H9 (cell line): ENCODE results near the gene CAPN12. TPM values are rescaled to one million over a fixed set of nuclear protein-coding genes. Genes with fewer than 3 reads are reported as not detected.
"Not testable (repeated sequence)": the region's sequence is repeated elsewhere in the genome, so short reads cannot be mapped to it uniquely, and the experiment has no call there.

Experiments
- DNase-seq: peaks from one replicate; pipeline ENCODE4 v3.0.0-alpha.2; 2017
- H2AFZ ChIP-seq: one replicate; pipeline ENCODE4 v1.6.1; 2013; ENCODE audit warnings: mild to moderate bottlenecking, low read length, control low read depth, moderate library complexity
- H2AK5ac ChIP-seq: 2 replicates; pipeline ENCODE4 v1.6.1; 2013; ENCODE audit warnings: low read length, control low read depth, mixed read lengths; ENCODE audit not compliant: insufficient read length
- H2BK120ac ChIP-seq: one replicate; pipeline ENCODE4 v1.6.1; 2013; ENCODE audit warnings: low read depth, mild to moderate bottlenecking, low read length, control low read depth, inconsistent platforms; ENCODE audit not compliant: poor library complexity, severe bottlenecking
- H2BK12ac ChIP-seq: 2 replicates; pipeline ENCODE4 v1.6.1; 2013; ENCODE audit warnings: low read length, control low read depth, mixed read lengths, low read depth; ENCODE audit not compliant: insufficient read length
- H2BK15ac ChIP-seq: 2 replicates; pipeline ENCODE4 v1.6.1; 2013; ENCODE audit warnings: low read depth, low read length, control low read depth
- H2BK20ac ChIP-seq: one replicate; pipeline ENCODE4 v1.6.1; 2013; ENCODE audit warnings: low read depth, mild to moderate bottlenecking, low read length, control low read depth, inconsistent platforms; ENCODE audit not compliant: poor library complexity, severe bottlenecking
- H2BK5ac ChIP-seq: 2 replicates; pipeline ENCODE4 v1.6.1; 2013; ENCODE audit warnings: low read length, control low read depth, mixed read lengths; ENCODE audit not compliant: insufficient read length
- H3K14ac ChIP-seq: 2 replicates; pipeline ENCODE4 v1.6.1; 2013; ENCODE audit warnings: low read length, control low read depth; ENCODE audit not compliant: insufficient read depth
- H3K18ac ChIP-seq: 2 replicates; pipeline ENCODE4 v1.6.1; 2013; ENCODE audit warnings: low read depth, mild to moderate bottlenecking, mixed read lengths, low read length, control low read depth; ENCODE audit not compliant: insufficient read length
- H3K23ac ChIP-seq: 2 replicates; pipeline ENCODE4 v1.6.1; 2013; ENCODE audit warnings: low read length, control low read depth, mixed read lengths, low read depth; ENCODE audit not compliant: insufficient read length
- H3K23me2 ChIP-seq: 2 replicates; pipeline ENCODE4 v1.6.1; 2013; ENCODE audit warnings: low read depth, mild to moderate bottlenecking, mixed read lengths, low read length, control low read depth; ENCODE audit not compliant: insufficient read length, poor library complexity, severe bottlenecking
- H3K27ac ChIP-seq: 2 replicates; pipeline ENCODE4 v1.5.1; 2013; ENCODE audit warnings: low read length, control low read depth, mixed read lengths, low read depth; ENCODE audit not compliant: insufficient read length
- H3K27me3 ChIP-seq: 2 replicates; pipeline ENCODE4 v1.6.1; 2013; ENCODE audit warnings: low read length, control low read depth, inconsistent platforms; ENCODE audit not compliant: insufficient read depth
- H3K4ac ChIP-seq: 2 replicates; pipeline ENCODE4 v1.6.1; 2013; ENCODE audit warnings: low read depth, mild to moderate bottlenecking, control low read depth, inconsistent platforms, low read length, moderate library complexity
- H3K4me1 ChIP-seq: 2 replicates; pipeline ENCODE4 v1.6.1; 2013; ENCODE audit warnings: low read length, control low read depth, inconsistent platforms; ENCODE audit not compliant: insufficient read depth
- H3K4me2 ChIP-seq: 2 replicates; pipeline ENCODE4 v1.6.1; 2013; ENCODE audit warnings: low read length, control low read depth, mixed read lengths; ENCODE audit not compliant: insufficient read length, insufficient read depth
- H3K56ac ChIP-seq: 2 replicates; pipeline ENCODE4 v1.6.1; 2013; ENCODE audit warnings: low read depth, mild to moderate bottlenecking, mixed read lengths, low read length, control low read depth; ENCODE audit not compliant: insufficient read length
- H3K79me1 ChIP-seq: 2 replicates; pipeline ENCODE4 v1.6.1; 2013; ENCODE audit warnings: low read depth, mild to moderate bottlenecking, moderate library complexity, low read length, control low read depth, inconsistent platforms; ENCODE audit not compliant: insufficient read depth, poor library complexity, severe bottlenecking
- H3K79me2 ChIP-seq: 2 replicates; pipeline ENCODE4 v1.6.1; 2013; ENCODE audit warnings: low read length, control low read depth, inconsistent platforms; ENCODE audit not compliant: insufficient read depth
- H3K9ac ChIP-seq: 2 replicates; pipeline ENCODE4 v1.6.1; 2013; ENCODE audit warnings: low read length, control low read depth, mixed read lengths; ENCODE audit not compliant: insufficient read length; ENCODE audit errors: extremely low read depth
- H3K9me3 ChIP-seq: one replicate; pipeline ENCODE4 v1.6.1; 2013; ENCODE audit warnings: low read depth, low read length, inconsistent platforms; ENCODE audit not compliant: control insufficient read depth
- H3T11ph ChIP-seq: one replicate; pipeline ENCODE4 v1.6.1; 2013; ENCODE audit warnings: mild to moderate bottlenecking, low read length, control low read depth, inconsistent platforms
- H4K20me1 ChIP-seq: one replicate; pipeline ENCODE4 v1.6.1; 2013; ENCODE audit not compliant: control insufficient read depth, insufficient read length, insufficient read depth
- H4K5ac ChIP-seq: 2 replicates; pipeline ENCODE4 v1.6.1; 2013; ENCODE audit warnings: low read depth, mild to moderate bottlenecking, mixed read lengths, low read length, control low read depth; ENCODE audit not compliant: insufficient read length
- H4K8ac ChIP-seq: replicated peaks from 2 replicates; pipeline ENCODE4 v1.6.1; 2013; ENCODE audit warnings: low read length, control low read depth, mixed read lengths, low read depth; ENCODE audit not compliant: insufficient read length
- H4K91ac ChIP-seq: 2 replicates; pipeline ENCODE4 v1.6.1; 2013; ENCODE audit warnings: low read depth, mild to moderate bottlenecking, moderate library complexity, mixed read lengths, low read length, control low read depth; ENCODE audit not compliant: insufficient read length
- H3K27ac Mint-ChIP-seq, 3 experiments: 2 replicates in 2 of 3; 3 replicates in 1 of 3; pipeline ENCODE4 v1.8.0; 2020 to 2021; ENCODE audit warnings: mixed read lengths in 3 of 3, mild to moderate bottlenecking in 1 of 3, moderate library complexity in 1 of 3
- H3K27me3 Mint-ChIP-seq: 2 replicates; pipeline ENCODE4 v1.8.0; 2021; ENCODE audit warnings: low read depth, mild to moderate bottlenecking, moderate library complexity, mixed read lengths
- H3K36me3 Mint-ChIP-seq, 3 experiments: 2 replicates in 2 of 3; 3 replicates in 1 of 3; pipeline ENCODE4 v1.8.0; 2020 to 2021; ENCODE audit warnings: low read depth in 3 of 3, mixed read lengths in 3 of 3; ENCODE audit not compliant: insufficient read depth in 1 of 3
- H3K4me1 Mint-ChIP-seq, 2 experiments: 2 replicates each; pipeline ENCODE4 v1.8.0; 2020; ENCODE audit warnings: mixed read lengths in 2 of 2
- H3K4me3 Mint-ChIP-seq, 2 experiments: 2 replicates in 1 of 2; 3 replicates in 1 of 2; pipeline ENCODE4 v1.8.0; 2020 to 2021; ENCODE audit warnings: mild to moderate bottlenecking in 2 of 2, mixed read lengths in 2 of 2, moderate library complexity in 1 of 2
- H3K9me3 Mint-ChIP-seq, 2 experiments: 2 replicates in 1 of 2; 3 replicates in 1 of 2; pipeline ENCODE4 v1.8.0; 2020; ENCODE audit warnings: mild to moderate bottlenecking in 2 of 2, mixed read lengths in 2 of 2, moderate library complexity in 1 of 2
- WGBS: extraction: QIAGEN DNeasy Blood & Tissue Kit; methylation state at CpG from one replicate; pipeline ENCODE4 v1.1.7; 2013; ENCODE audit warnings: missing lambda C conversion rate, low lambda C conversion rate, mixed read lengths; ENCODE audit not compliant: insufficient read length; ENCODE audit errors: extremely low coverage; 5-methylcytosine and 5-hydroxymethylcytosine counted together
- total RNA-seq: library from RNA; stranded (reverse); gene quantifications from 2 replicates; pipeline ENCODE4 v1.2.1, GENCODE V29; 2021

CAPN12 gene
- total RNA-seq, 1 experiment from 2014 or later, result 10.5 TPM

DNA sequence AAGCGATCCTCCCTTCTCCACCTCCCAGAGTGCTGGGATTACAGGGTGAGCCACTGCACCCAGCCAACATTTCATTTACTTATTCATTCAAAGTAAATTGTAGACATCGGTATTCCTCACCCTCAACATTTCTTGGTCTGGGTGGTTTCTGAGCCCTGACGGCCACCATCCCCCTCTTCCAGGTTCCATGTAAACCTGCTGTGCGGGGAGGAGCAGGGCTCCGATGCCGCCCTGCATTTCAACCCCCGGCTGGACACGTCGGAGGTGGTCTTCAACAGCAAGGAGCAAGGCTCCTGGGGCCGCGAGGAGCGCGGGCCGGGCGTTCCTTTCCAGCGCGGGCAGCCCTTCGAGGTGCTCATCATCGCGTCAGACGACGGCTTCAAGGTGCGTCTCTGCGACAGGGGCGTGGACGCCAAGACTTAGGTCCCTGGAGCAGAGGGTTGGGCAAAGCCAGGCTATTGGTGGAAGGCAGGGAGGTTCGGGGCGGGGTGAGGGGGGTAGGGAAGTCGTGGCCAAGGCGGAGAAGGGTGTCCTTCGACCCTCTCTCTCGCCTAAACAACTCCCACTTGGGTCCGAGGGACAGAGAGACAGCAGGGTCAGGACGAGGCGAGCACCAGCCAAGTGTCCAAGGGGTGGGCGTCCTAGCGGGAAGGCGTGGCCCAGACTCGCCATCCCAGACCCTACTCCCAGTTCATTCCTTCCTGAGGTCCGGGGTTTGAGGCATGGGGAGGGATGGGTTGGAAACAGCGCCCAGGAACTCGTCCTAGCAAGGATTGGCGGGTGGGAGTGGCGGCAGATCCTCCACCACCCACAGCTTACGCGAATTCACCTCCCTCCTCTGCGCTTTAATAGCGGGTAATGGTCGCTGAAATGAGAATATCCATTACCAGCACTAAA is 46.5 kb upstream of the CAPN12 start:
- H3K4me1 Mint-ChIP-seq, H3T11ph ChIP-seq, H2BK20ac ChIP-seq, H3K27ac Mint-ChIP-seq, H3K36me3 Mint-ChIP-seq, H3K14ac ChIP-seq, H3K79me2 ChIP-seq, H3K27ac ChIP-seq, H4K8ac ChIP-seq, H4K91ac ChIP-seq, H3K4me3 Mint-ChIP-seq, H3K4ac ChIP-seq, H3K27me3 Mint-ChIP-seq, H2BK15ac ChIP-seq, H2BK120ac ChIP-seq, H3K4me1 ChIP-seq, DNase-seq, H2AFZ ChIP-seq, H4K5ac ChIP-seq, H3K56ac ChIP-seq, H3K18ac ChIP-seq, H4K20me1 ChIP-seq, H3K9me3 Mint-ChIP-seq, H2BK12ac ChIP-seq, H3K79me1 ChIP-seq, H3K23ac ChIP-seq, H3K9ac ChIP-seq, H3K27me3 ChIP-seq, H2BK5ac ChIP-seq, H2AK5ac ChIP-seq, H3K4me2 ChIP-seq, H3K9me3 ChIP-seq, H3K23me2 ChIP-seq: not testable (repeated sequence)
- no CpG with 5 or more reads among the region's 49 CpGs for WGBS
